Stimulated activated naive B cell treated with anti-CD40 and anti-IgM and Interleukin-4, amounts not matched to agents 10 μg/mL and 1 μg/mL and 100 μg/mL, for 72 hours (primary cell): ENCODE data around the gene ZNF543.
"Not testable (repeated sequence)": the region's sequence is repeated elsewhere in the genome, so short reads cannot be mapped to it uniquely, and the experiment has no call there.

ENCODE experiments used
- ATAC-seq, 2 donors: fragments of 150-1000 bp; cut with Tn5 transposase; replicated peaks; 2 replicates each; pipeline ENCODE4 v1.10.0; 2021; ENCODE audit warnings: moderate library complexity in 1 of 2
- DNase-seq: peaks from one replicate; pipeline ENCODE4 v3.0.0; 2021
- H3K27ac Mint-ChIP-seq: one replicate; pipeline ENCODE4 v1.8.0; 2022; ENCODE audit warnings: mild to moderate bottlenecking, mixed read lengths
- H3K27me3 Mint-ChIP-seq, 2 donors: one replicate each; pipeline ENCODE4 v1.8.0; 2022; ENCODE audit warnings: mixed read lengths in 2 of 2
- H3K36me3 Mint-ChIP-seq, 2 donors: one replicate each; pipeline ENCODE4 v1.8.0; 2022; ENCODE audit warnings: mixed read lengths in 2 of 2, mild to moderate bottlenecking in 1 of 2
- H3K4me1 Mint-ChIP-seq, 2 donors: one replicate each; pipeline ENCODE4 v1.8.0; 2022; ENCODE audit warnings: mixed read lengths in 2 of 2, mild to moderate bottlenecking in 1 of 2
- H3K4me3 Mint-ChIP-seq, 2 donors: one replicate each; pipeline ENCODE4 v1.8.0; 2022; ENCODE audit warnings: mild to moderate bottlenecking in 2 of 2, mixed read lengths in 2 of 2, moderate library complexity in 1 of 2
- H3K9me3 Mint-ChIP-seq, 2 donors: one replicate each; pipeline ENCODE4 v1.8.0; 2022; ENCODE audit warnings: mixed read lengths in 2 of 2, mild to moderate bottlenecking in 1 of 2

The ZNF543 gene

GRCh38 chr19:57320180-57321084 is at the start of gene ZNF543:
ZNF543 (plus strand) TSS chr19:57320472; CDS start chr19:57320854, 382 bp downstream.
- H3K27ac Mint-ChIP-seq = peak within 1 kb of the TSS; percentile 99
- peaks cover 22 to 27% of the 10 kb centered on the region in 2 donors for H3K27me3 Mint-ChIP-seq
- DNase-seq (peak; percentile 92), ATAC-seq (peak; percentile 97 to 98)
- peak within 1 kb of the TSS; percentile 95 for H3K4me3 Mint-ChIP-seq
- peaks cover 20 to 36% of the 10 kb centered on the region in 2 donors for H3K4me1 Mint-ChIP-seq
- H3K9me3 Mint-ChIP-seq = peaks cover 0 to 3% of the 10 kb centered on the region in 2 donors
- peaks cover 18 to 33% of the 10 kb centered on the region in 2 donors for H3K36me3 Mint-ChIP-seq

- H3K4me3 Mint-ChIP-seq = no peak overlapping the region
- no peak for DNase-seq
- no peaks in the 10 kb centered on the region for H3K27me3 Mint-ChIP-seq
- no peak for ATAC-seq
- peaks cover 26 to 45% of the 10 kb centered on the region in 2 donors for H3K36me3 Mint-ChIP-seq
- peaks cover 0 to 2% of the 10 kb centered on the region in 2 donors for H3K9me3 Mint-ChIP-seq
- H3K4me1 Mint-ChIP-seq = peaks cover 25 to 27% of the 10 kb centered on the region in 2 donors
- H3K27ac Mint-ChIP-seq = no peak overlapping the region
Measured at GRCh38 chr19:57271280-57271679, 49.0 kb upstream of the ZNF543 start.

GRCh38 chr19:57273014-57273413 is 47.3 kb upstream of the ZNF543 start:
- no peak overlapping the region for H3K4me3 Mint-ChIP-seq
- H3K9me3 Mint-ChIP-seq = no peaks in the 10 kb centered on the region
- peaks cover 20 to 21% of the 10 kb centered on the region in 2 donors for H3K4me1 Mint-ChIP-seq
- H3K27ac Mint-ChIP-seq = no peak overlapping the region
- peaks cover 24 to 37% of the 10 kb centered on the region in 2 donors for H3K36me3 Mint-ChIP-seq
- ATAC-seq (no peak), DNase-seq (no peak)
- H3K27me3 Mint-ChIP-seq = no peaks in the 10 kb centered on the region

GRCh38 chr19:57276430-57276829 is 43.8 kb upstream of the ZNF543 start:
- H3K36me3 Mint-ChIP-seq = peaks cover 21 to 35% of the 10 kb centered on the region in 2 donors
- no peak overlapping the region for H3K27ac Mint-ChIP-seq
- peaks cover 13% of the 10 kb centered on the region in 2 donors for H3K4me1 Mint-ChIP-seq

DNA sequence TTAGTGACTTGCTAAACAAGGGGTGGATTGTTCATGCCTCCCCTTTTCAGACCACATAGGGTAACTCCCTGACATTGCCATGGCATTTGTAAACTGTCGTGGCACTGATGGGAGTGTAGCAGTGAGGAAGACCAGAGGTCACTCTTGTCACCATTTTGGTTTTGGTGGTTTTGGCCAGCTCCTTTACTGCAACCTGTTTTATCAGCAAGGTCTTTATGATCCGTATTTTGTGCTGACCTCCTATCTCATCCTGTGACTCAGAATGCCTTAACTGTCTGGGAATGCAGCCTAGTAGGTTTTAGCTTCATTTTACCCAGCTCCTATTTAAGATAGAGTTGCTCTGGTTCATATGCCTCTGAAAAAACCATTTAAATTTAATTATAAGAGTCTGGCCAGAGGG is 41.8 kb upstream of the ZNF543 start:
- not testable (repeated sequence) for H3K9me3 Mint-ChIP-seq, DNase-seq, ATAC-seq, H3K27me3 Mint-ChIP-seq
- Mint-ChIP-seq H3K36me3 (peaks cover 22 to 37% of the 10 kb centered on the region in 2 donors), H3K27ac (peak overlapping the region; percentile 14), H3K4me3 (peak overlapping the region in 1 of 2 donors; percentile 11), H3K4me1 (peaks cover 19 to 32% of the 10 kb centered on the region in 2 donors)

More at GRCh38 chr19:57276430-57276829, 43.8 kb upstream of the ZNF543 start:
- Mint-ChIP-seq H3K9me3 (no peaks in the 10 kb centered on the region), H3K27me3 (no peaks in the 10 kb centered on the region), H3K4me3 (no peak overlapping the region)
- ATAC-seq (no peak), DNase-seq (no peak)

DNA sequence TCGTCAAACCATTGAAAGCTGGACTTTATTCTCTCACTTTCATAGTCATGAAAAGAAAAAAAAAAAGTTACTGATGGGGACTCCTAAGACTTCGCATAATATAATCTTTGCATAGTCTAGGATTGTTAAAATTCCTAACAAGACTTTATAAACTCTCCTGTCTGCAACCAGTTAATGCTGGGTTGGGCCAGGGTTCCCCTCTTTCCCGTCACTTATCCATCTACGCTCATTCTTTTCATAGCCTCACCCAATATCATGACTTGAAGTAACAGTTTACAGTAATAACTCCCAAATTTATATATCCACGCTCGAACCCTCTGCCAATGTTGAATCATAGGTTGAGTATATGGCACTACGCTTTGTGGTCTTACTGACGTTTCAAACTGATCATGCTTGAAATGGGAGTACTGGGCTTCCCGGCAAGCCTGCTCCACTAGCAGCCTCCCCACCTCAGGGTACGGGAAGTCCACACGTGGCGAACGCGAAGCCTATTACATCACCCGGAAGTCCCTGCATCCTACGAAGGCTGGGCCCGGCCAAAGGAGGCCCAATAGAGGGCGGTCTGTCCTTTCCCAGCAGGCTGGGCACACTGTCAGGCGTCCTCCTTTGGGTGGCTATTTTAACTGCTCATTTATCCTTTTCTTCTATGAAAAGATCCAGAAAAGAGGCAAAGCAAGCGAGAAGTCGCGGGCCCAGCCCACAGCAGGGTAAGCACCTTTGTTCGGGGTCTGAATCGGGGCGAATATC is 40.7 kb upstream of the ZNF543 start:
- peak; percentile 80 for DNase-seq
- H3K9me3 Mint-ChIP-seq = no peaks in the 10 kb centered on the region
- peaks cover 24 to 37% of the 10 kb centered on the region in 2 donors for H3K36me3 Mint-ChIP-seq
- H3K27me3 Mint-ChIP-seq = no peaks in the 10 kb centered on the region
- no peak overlapping the region for H3K27ac Mint-ChIP-seq
- ATAC-seq = peak; percentile 76 to 77
- H3K4me3 Mint-ChIP-seq = no peak overlapping the region
- H3K4me1 Mint-ChIP-seq = peaks cover 22 to 36% of the 10 kb centered on the region in 2 donors

- peak; percentile 84 to 88 for ATAC-seq
- DNase-seq = peak; percentile 96
- no peaks in the 10 kb centered on the region for H3K9me3 Mint-ChIP-seq
- no peaks in the 10 kb centered on the region for H3K27me3 Mint-ChIP-seq
- H3K36me3 Mint-ChIP-seq = peaks cover 28 to 40% of the 10 kb centered on the region in 2 donors
- peaks cover 26 to 44% of the 10 kb centered on the region in 2 donors for H3K4me1 Mint-ChIP-seq
- H3K27ac Mint-ChIP-seq = no peak within 1 kb of the TSS
- no peak within 1 kb of the TSS for H3K4me3 Mint-ChIP-seq
Measured at GRCh38 chr19:57280165-57280961, 39.9 kb upstream of the ZNF543 start, which contains the start of gene ZNF460. ZNF460 (plus strand) TSS chr19:57280485; CDS start chr19:57280807, 322 bp downstream.

DNA sequence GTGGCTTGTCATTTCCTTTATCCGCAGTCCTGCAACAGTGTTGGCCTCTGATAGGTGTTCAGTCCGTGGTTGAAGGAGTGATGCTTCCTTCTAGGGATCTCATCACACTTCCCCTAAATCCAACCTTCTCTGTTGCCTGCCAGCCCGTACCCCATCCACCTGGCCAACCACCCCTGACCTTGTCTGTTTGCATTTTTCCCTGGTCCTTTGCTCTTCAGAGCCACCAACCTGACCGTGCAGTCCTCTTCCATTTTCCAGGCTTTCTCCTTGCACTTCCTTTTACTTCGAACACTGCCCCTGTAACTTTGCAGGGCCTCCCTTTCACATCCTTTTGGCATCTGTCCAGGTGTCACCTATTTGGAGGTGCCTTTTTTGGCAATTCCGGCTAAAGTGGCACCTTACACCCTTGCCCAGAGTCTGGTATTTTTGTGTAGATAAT is 39.3 kb upstream of the ZNF543 start:
- DNase-seq (no peak), ATAC-seq (peak in 1 of 2 donors; percentile 9)
- H3K9me3 Mint-ChIP-seq = no peaks in the 10 kb centered on the region
- peaks cover 30 to 45% of the 10 kb centered on the region in 2 donors for H3K36me3 Mint-ChIP-seq
- H3K27ac Mint-ChIP-seq = no peak overlapping the region
- H3K4me3 Mint-ChIP-seq = no peak overlapping the region
- H3K4me1 Mint-ChIP-seq = peaks cover 29 to 46% of the 10 kb centered on the region in 2 donors
- H3K27me3 Mint-ChIP-seq = no peaks in the 10 kb centered on the region

- Mint-ChIP-seq H3K9me3 (no peaks in the 10 kb centered on the region), H3K36me3 (peaks cover 37 to 54% of the 10 kb centered on the region in 2 donors), H3K4me3 (peak overlapping the region in 1 of 2 donors; percentile 74), H3K27ac (peak overlapping the region; percentile 95), H3K4me1 (peaks cover 34 to 49% of the 10 kb centered on the region in 2 donors), H3K27me3 (no peaks in the 10 kb centered on the region)
- peak; percentile 55 for DNase-seq
- peak; percentile 50 to 58 for ATAC-seq
Measured at GRCh38 chr19:57282011-57282643, 38.1 kb upstream of the ZNF543 start.

DNA sequence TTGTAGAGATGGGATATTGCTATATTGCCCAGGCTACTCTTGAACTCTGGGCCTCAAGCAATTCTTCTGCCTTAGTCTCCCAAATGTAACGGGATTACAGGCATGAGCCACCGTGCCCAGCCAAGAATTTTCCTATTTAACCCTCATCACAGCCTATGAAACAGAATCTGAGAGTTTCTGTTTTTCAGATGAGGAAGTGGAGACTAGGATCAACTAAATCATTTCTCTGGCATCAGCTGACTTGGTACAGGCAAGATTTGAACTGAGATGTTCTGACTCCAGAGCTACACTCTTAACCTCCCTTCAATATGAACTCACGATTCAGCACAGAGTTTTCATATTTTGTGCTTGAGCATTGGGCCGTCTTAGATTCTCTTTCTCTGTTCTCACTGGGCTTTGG is 31.9 kb upstream of the ZNF543 start:
- H3K9me3 Mint-ChIP-seq = peaks cover 2 to 3% of the 10 kb centered on the region in 2 donors
- peak overlapping the region; percentile 14 for H3K27ac Mint-ChIP-seq
- H3K27me3 Mint-ChIP-seq = no peaks in the 10 kb centered on the region
- DNase-seq (no peak), ATAC-seq (peak; percentile 53 to 58)
- H3K36me3 Mint-ChIP-seq = peaks cover 67 to 81% of the 10 kb centered on the region in 2 donors
- H3K4me3 Mint-ChIP-seq = no peak overlapping the region
- peaks cover 33 to 37% of the 10 kb centered on the region in 2 donors for H3K4me1 Mint-ChIP-seq

DNA sequence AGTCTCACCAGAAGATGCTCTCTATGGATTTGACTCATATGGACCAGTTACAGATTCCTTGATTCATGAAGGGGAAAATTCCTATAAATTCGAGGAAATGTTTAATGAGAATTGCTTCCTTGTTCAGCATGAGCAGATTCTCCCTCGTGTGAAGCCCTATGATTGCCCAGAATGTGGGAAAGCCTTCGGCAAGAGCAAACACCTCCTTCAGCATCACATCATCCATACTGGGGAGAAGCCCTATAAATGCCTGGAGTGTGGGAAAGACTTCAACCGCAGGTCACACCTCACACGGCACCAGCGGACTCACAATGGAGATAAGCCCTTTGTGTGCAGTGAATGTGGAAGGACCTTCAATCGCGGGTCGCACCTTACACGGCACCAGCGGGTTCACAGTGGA is 29.3 kb upstream of the ZNF543 start:
- H3K9me3 Mint-ChIP-seq = peaks cover 7 to 8% of the 10 kb centered on the region in 2 donors
- H3K27me3 Mint-ChIP-seq = no peaks in the 10 kb centered on the region
- no peak for ATAC-seq
- no peak for DNase-seq
- peaks cover 17 to 21% of the 10 kb centered on the region in 2 donors for H3K4me1 Mint-ChIP-seq
- no peak overlapping the region for H3K4me3 Mint-ChIP-seq
- H3K27ac Mint-ChIP-seq = no peak overlapping the region
- H3K36me3 Mint-ChIP-seq = peaks cover 78 to 89% of the 10 kb centered on the region in 2 donors

DNA sequence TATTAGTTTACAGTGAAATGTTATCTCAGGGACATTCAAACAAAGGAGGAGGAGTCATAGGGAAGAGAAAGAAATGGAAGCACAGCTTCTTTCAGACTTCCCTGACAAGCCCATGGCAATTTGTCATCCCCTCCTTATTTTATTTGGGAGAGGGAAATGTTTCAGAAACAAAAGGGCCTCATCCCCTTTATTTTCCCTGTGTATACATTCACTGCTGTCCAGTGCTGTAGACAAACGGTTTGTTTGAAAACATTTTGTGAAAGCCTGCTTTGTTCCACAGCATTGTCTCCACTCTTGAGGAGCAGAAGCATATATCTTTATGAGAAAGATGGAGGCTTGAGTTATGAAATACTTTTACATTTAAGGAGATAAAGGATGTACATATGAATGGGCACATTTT is 27.7 kb upstream of the ZNF543 start:
- DNase-seq (no peak), ATAC-seq (no peak)
- Mint-ChIP-seq H3K4me3 (no peak overlapping the region), H3K4me1 (peaks cover 19 to 26% of the 10 kb centered on the region in 2 donors), H3K27me3 (no peaks in the 10 kb centered on the region), H3K36me3 (peaks cover 80 to 90% of the 10 kb centered on the region in 2 donors), H3K27ac (no peak overlapping the region), H3K9me3 (peaks cover 7 to 8% of the 10 kb centered on the region in 2 donors)

DNA sequence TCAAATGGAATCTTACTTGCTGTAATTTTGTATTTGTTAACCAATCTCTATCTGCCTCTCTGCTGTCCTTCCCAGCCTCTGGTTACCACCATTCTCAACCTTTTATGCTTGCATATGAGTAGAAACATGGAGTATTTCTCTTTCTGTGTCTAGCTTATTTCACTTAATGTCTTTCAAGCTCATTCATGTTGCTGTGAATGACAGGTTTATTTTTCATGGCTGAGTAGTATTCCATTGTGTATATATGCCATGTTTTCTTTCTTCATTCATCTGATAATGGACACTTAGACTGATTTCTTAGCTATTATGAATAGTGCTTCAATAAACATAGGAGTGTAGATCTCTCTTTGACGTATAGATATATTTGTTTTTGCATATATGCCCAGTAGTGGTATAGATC is 26.6 kb upstream of the ZNF543 start:
- no peak overlapping the region for H3K4me3 Mint-ChIP-seq
- H3K27ac Mint-ChIP-seq = no peak overlapping the region
- H3K36me3 Mint-ChIP-seq = peaks cover 81 to 90% of the 10 kb centered on the region in 2 donors
- H3K4me1 Mint-ChIP-seq = peaks cover 15 to 26% of the 10 kb centered on the region in 2 donors
- ATAC-seq = no peak
- no peaks in the 10 kb centered on the region for H3K27me3 Mint-ChIP-seq
- DNase-seq = no peak
- peaks cover 7 to 8% of the 10 kb centered on the region in 2 donors for H3K9me3 Mint-ChIP-seq
